D341Med (cell line): ENCODE measurements around the gene HNF1A.

Experiments
- DNase-seq: peaks from one replicate; pipeline ENCODE4 v3.0.0; 2012; ENCODE audit warnings: low spot score

The HNF1A gene

GRCh38 chr12:120959111-120959878, 19.0 kb upstream of the HNF1A start:
- DNase-seq = no peak

DNA sequence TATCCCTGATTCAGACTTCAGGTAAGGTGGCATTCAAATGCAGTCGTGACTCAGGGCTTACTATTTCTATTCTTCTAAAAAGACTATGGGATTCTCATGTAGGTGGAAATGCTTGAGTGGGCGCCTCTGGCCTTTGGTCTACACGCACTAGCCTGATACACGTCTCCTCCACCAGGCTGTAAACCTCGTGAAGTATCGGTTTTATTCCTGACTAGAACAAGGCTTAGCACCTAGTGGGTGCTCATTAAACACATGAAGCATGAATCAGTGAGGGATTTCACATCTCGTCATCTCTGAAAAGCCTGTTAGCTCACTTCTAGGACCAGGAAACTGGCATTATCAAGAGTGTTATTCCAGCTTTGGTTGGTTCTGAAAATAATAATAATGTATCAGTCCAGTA, 17.7 kb upstream of the HNF1A start:
- no peak for DNase-seq

- DNase-seq = no peak
These were observed 16.5 kb upstream of the HNF1A start for GRCh38 chr12:120961604-120962531.

GRCh38 chr12:120962532-120963020, 15.8 kb upstream of the HNF1A start:
- DNase-seq = no peak

GRCh38 chr12:120964298-120964697, 14.0 kb upstream of the HNF1A start:
- no peak for DNase-seq

GRCh38 chr12:120965534-120966091, 12.7 kb upstream of the HNF1A start:
- no peak for DNase-seq

GRCh38 chr12:120970310-120970709, 8.0 kb upstream of the HNF1A start:
- no peak for DNase-seq

DNA sequence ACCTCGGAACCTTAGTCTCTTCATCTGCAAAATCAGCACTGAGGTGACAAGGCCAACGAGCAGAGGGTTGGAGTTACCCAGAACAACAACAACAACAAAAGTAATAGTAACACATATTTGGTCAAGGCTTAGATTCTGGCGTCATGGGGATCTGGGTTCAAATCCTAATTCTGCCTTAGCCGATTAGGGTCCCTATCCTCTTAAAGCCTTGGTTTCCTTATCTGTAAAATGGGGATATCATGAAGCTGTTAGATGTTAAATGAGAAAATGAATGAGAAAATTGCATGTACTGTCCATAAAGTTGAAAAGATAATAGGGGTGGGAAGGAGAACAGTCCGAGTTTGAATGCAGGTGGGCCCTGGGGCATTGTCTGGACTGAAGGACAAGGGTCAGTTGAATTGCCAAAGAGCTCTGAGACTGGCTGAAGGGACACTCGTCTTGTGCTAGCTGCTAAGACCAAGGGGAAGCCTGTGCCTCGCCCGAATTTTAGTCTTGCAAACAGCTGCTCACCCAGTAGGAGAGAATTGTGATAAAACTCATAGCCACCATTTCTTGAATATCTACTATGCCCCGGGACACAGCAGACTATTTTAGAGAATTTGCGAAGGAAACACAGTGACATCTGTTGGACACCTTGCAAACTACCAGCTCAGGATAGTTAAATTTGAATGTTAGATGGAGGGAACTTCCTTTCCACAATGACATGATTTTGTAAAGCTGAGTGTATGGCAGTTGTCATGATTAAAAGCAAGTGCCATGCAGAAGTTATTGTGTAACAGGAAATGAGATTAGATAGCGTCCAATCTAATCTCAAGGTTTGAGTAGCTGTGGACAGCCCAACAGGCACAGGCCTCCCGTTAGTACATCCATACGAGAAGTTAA, 6.8 kb upstream of the HNF1A start:
- peak; percentile 75 for DNase-seq

DNA sequence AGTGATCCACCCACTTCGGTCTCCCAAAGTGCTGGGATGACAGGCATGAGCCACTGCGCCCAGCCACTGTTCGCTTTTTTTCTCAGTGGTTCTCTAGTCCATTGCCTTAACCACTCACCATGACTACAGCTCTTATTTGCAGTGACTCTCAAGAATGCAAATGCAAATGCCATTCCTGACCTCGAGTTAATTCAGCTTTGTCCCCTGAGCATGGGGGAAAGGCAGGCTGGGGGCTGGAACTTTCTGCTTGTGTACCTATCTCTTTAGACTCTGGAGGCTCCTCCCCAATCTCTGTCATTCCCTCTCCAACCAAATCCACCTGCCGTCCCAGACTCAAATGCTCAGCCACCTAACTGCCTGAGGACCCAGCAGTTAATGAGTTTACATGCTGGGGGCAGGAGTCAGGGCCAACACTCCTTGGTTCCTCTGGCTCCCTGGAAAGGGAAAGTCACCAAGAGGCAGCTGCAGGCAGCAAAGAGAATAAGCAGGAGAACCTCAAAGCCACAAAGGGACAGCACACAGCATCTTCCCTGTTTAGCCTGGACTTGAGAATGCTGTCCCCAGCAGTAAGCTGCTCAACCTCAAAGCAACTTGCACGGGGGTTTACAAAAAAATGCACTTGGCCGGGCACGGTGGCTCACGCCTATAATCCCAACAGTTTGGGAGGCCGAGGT, 5.3 kb upstream of the HNF1A start:
- no peak for DNase-seq

GRCh38 chr12:120977531-120978295, 630 bp upstream of the HNF1A start:
- DNase-seq = no peak

DNA sequence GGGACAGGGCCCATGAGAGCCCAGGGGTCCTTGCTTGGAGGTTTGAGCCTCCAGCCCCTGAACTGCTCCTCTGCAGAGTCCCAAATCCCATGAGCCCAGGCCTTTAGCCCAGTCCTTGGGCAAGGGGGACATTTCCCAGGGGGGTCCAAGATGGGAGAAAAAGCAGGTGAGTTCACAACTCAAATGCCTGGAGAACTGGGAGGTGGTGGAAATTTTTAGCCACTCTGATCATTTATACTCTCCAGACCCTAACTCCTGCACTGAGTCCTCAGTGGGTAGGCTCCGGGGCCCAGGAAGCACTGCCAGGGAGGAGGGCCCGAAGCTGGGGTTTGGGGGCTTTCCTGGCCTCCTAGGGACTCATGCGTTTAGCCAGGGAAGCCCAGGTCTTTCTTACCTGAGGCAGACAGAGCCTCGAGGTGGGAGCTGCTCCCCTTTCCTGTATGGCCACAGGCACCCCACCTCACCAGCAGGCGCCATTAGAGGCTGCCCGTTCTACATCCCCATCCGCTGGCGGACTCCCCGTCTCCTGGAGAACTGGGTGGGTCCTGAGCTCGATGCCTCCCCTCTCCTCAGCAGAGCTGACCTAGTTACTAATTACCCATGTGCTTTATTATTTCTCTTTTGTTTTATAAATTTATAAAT, 998 bp downstream of the HNF1A start:
- no peak for DNase-seq

GRCh38 chr12:120979862-120980696, 1.7 kb downstream of the HNF1A start:
- DNase-seq = no peak

DNA sequence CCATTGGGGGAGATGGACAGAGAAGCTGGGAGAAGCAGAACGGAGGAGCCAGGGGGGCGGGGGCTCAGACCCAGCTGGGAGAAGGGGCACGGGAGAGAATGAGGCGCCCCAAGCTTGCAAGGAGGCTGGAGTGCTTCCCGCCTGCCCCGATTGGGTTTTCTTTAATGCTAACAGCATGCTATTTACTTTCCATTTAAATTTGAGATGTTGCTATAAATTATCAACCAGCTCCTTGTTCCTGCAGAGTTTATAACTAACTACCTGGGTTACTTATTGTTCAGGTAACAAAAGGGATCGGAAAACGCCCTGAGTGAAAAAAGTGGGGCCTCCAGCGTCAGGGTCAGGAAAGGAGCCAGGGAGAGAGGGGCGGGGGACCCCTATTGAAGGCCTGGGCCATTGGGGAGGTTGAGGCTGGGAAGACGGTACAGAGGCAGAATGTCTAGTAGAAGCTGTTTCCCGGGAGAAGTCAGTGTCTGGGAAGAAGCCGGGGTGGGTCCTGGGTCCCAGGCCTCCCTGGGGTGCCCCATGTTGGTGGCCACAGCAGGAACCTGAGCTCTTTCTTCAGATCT, 2.5 kb downstream of the HNF1A start:
- no peak for DNase-seq

DNA sequence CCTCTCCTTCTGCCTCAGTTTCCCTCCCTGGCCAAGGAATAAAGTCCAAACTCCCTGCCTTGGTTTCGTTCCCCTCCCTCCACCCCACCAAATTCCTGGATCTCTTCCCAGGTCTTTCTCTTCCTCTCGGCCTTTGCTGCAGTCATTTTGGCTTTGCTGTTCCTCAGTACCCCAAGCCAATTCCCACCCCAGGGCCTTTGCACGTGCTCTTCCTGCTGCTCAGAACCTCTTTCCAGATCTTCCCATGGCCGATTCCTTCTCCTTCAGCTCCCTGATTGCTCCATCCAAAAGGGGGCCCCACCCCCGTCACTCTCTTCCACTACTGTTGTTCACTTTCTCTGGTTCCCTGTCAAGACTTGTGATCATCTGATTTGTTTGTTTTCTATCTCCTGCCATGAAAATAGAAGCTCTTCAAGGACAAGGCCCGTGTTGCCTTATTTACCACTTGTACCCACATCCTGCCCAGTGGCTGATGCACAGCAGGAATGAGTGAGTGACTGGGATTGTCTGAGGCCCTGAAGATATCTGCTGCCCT, 3.1 kb downstream of the HNF1A start:
- no peak for DNase-seq

GRCh38 chr12:120982659-120983058, 4.3 kb downstream of the HNF1A start:
- DNase-seq = no peak

GRCh38 chr12:120983759-120984158, 5.4 kb downstream of the HNF1A start:
- DNase-seq = no peak

DNA sequence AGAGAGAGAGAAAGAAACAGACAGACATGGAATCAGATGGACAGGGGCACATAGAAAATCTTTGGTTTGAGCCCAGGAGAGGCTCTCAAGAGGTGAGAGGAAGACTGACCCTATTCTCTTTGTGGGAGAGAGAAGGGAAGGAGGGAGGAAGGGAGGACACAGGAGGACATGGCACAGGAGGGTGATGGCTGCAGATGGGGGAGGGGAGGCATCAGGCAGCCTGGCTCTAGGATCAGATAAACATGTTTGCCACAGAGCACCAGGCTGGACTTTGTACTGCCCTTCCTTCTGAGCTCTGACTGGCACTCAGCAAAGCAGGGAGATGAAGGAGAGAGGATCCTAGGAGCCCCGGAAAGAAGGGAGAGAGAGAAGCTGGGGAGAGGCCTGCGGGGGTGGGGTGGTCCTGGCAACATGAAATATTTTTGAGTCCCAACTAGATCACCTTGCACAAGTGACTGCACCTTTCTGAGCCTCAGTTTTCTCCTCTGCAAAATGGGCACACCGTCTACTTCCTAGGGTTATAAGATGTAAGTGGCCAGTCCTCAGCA, 6.1 kb downstream of the HNF1A start:
- DNase-seq = no peak

GRCh38 chr12:120988234-120988633, 9.9 kb downstream of the HNF1A start:
- no peak for DNase-seq
